Measurements from ENCODE around the gene SIGLEC12. TPM values are rescaled to one million over a fixed set of nuclear protein-coding genes. Genes with fewer than 3 reads are reported as not detected.

Gene SIGLEC12
- total and polyA plus RNA-seq, 9 of the 15 experiments (the other 6 are each of a cell fraction or from before 2014, with no cell fraction given), result 0.08 to 1.3 (median 0.54) TPM

DNA sequence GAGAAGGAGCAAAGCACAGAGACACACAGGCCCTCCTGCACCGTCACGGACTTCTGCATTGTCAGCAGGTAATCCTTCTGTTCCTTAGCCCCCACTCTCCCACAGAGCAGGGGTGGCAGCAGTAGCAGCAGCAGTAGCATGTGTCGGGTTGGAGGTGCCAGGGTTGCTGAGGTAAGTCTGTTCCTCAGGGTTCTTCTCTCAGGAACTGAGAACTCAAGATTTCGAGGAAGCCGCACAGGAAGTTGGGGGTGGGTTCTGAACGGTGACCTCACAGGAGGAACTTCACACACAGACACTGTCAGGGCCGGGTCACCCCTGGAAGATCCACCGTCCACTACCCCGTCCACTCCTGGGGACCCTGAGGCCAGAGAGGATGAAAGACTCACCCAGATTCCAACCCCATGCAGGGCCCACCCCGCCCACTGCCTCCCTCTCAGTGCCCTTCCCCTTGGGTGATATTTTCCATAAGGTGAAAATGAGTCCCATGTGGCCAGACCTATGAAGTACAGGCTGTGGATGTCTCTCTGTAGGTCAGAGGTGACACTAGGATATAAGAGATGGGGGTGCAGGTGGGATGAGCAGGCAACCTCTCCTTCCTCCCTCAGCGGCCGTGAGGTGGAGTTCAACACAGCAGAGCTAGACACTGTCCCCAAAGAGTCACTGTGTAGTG is at the start of gene SIGLEC12 (continued):
- TF ChIP-seq ZNF592 (IDR thresholded peaks at IDR 0.05), result peak; percentile 33; the same call in 1 of the 2 replicates
- no peak for TF ChIP-seq HDAC3 (IDR thresholded peaks at IDR 0.05; ENCODE audit: borderline replicate concordance, partially characterized antibody)
- TF ChIP-seq ZNF316 (IDR thresholded peaks at IDR 0.05), result peak; percentile 44; the same call in 1 of the 2 replicates
- no peak for TF ChIP-seq HCFC1 (IDR thresholded peaks at IDR 0.05; ENCODE audit: low read depth, low read length)
- no peak for TF ChIP-seq ZNF121 (CRISPR knock-in tag; conservative IDR thresholded peaks at IDR 0.05)
- TF ChIP-seq CREM (IDR thresholded peaks at IDR 0.05; ENCODE audit: low read depth), result 0 out of 2 replicates have a peak, but pooled peaks have one; percentile 10
- TF ChIP-seq, protein P1, sequence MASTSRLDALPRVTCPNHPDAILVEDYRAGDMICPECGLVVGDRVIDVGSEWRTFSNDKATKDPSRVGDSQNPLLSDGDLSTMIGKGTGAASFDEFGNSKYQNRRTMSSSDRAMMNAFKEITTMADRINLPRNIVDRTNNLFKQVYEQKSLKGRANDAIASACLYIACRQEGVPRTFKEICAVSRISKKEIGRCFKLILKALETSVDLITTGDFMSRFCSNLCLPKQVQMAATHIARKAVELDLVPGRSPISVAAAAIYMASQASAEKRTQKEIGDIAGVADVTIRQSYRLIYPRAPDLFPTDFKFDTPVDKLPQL (IDR thresholded peaks at IDR 0.05; ENCODE audit: extremely low read depth, insufficient read length), result no peak
- TF ChIP-seq TRIM25 (IDR thresholded peaks at IDR 0.05; ENCODE audit: borderline replicate concordance), result no peak
- 0 out of 2 replicates have a peak, but pooled peaks have one; percentile 11 for TF ChIP-seq SPI1 (IDR thresholded peaks at IDR 0.05; ENCODE audit: borderline replicate concordance, low read depth, low read length)
- no peak for TF ChIP-seq MEF2A (IDR thresholded peaks at IDR 0.05; ENCODE audit: control insufficient read depth, low read depth, low read length)
- no peak for TF ChIP-seq MXI1 (IDR thresholded peaks at IDR 0.05; ENCODE audit: low read depth, low read length)
- TF ChIP-seq ERF (CRISPR knock-in tag; IDR thresholded peaks at IDR 0.05), result no peak
- no peak for TF ChIP-seq UBTF (IDR thresholded peaks at IDR 0.05; ENCODE audit: borderline replicate concordance in 1 of 2, low read depth in 2 of 2, low read length in 2 of 2)
- TF ChIP-seq, protein P2, sequence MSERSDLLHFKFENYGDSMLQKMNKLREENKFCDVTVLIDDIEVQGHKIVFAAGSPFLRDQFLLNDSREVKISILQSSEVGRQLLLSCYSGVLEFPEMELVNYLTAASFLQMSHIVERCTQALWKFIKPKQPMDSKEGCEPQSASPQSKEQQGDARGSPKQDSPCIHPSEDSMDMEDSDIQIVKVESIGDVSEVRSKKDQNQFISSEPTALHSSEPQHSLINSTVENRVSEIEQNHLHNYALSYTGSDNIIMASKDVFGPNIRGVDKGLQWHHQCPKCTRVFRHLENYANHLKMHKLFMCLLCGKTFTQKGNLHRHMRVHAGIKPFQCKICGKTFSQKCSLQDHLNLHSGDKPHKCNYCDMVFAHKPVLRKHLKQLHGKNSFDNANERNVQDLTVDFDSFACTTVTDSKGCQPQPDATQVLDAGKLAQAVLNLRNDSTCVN (CRISPR knock-in tag; IDR thresholded peaks at IDR 0.05), result no peak

Measured in K562 (cell line).